Fibroblast of the conjunctiva (primary cell): Measurements from ENCODE around the gene TRAF3IP1.
A peak's percentile ranks its signal among the peaks of the same experiment; 100 is the strongest.
"Not testable (repeated sequence)": the region's sequence is repeated elsewhere in the genome, so short reads cannot be mapped to it uniquely, and the experiment has no call there.

Experiments
- DNase-seq: peaks from one replicate; pipeline ENCODE4 v3.0.0-alpha.2; 2010; ENCODE audit warnings: low read depth

TRAF3IP1 gene

GRCh38 chr2:238320246-238320647, at the start of gene TRAF3IP1:
TRAF3IP1 (plus strand) TSS chr2:238320518; CDS start chr2:238320663, 145 bp downstream.
- DNase-seq: peak; percentile 85

- no peak for DNase-seq
Observed at GRCh38 chr2:238270606-238271005, 49.7 kb upstream of the TRAF3IP1 start.

- no peak for DNase-seq
Observed at GRCh38 chr2:238271061-238271554, 49.2 kb upstream of the TRAF3IP1 start.

- not testable (repeated sequence) for DNase-seq
Observed at GRCh38 chr2:238271686-238272085, 48.6 kb upstream of the TRAF3IP1 start.

- no peak for DNase-seq
Observed at GRCh38 chr2:238272156-238272555, 48.2 kb upstream of the TRAF3IP1 start.

GRCh38 chr2:238273433-238273832, 46.9 kb upstream of the TRAF3IP1 start:
- DNase-seq: not testable (repeated sequence)

- no peak for DNase-seq
Observed at GRCh38 chr2:238274152-238274865, 46.0 kb upstream of the TRAF3IP1 start.

GRCh38 chr2:238277695-238278094, 42.6 kb upstream of the TRAF3IP1 start:
- no peak for DNase-seq

- no peak for DNase-seq
Observed at GRCh38 chr2:238278626-238279323, 41.5 kb upstream of the TRAF3IP1 start.

- DNase-seq: no peak
Observed at GRCh38 chr2:238279324-238279682, 41.0 kb upstream of the TRAF3IP1 start.

GRCh38 chr2:238280083-238280825, 40.1 kb upstream of the TRAF3IP1 start:
- no peak for DNase-seq

GRCh38 chr2:238281826-238282480, 38.4 kb upstream of the TRAF3IP1 start:
- DNase-seq: no peak

GRCh38 chr2:238282861-238283738, 37.2 kb upstream of the TRAF3IP1 start:
- DNase-seq: no peak

GRCh38 chr2:238284802-238285515, 35.4 kb upstream of the TRAF3IP1 start:
- no peak for DNase-seq

- peak; percentile 92 for DNase-seq
Observed at GRCh38 chr2:238285653-238286082, 34.6 kb upstream of the TRAF3IP1 start.

GRCh38 chr2:238286095-238286494, 34.2 kb upstream of the TRAF3IP1 start:
- no peak for DNase-seq

GRCh38 chr2:238286551-238286950, 33.8 kb upstream of the TRAF3IP1 start:
- DNase-seq: peak; percentile 64

- DNase-seq: no peak
Observed at GRCh38 chr2:238286987-238287736, 33.2 kb upstream of the TRAF3IP1 start.
